ENCODE data around the gene ARHGAP28.

ARHGAP28 gene

DNA sequence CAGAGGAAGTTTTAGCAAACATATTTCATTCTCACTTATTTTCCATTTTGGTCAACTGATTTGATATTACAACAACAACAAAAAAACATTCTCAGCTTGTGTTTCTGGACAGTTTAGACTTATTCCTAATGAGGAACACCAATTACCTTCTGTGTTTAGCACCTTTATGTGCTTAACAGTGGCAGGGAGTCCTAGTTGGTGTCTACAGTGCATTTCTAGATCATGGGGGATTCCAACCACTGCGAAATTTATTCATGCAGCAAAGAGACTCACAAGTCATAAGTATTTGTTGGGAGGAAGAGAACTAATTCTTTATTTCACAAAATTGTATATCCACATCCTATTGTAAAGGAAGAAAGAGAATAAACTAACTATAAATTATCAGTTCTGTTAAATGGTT lies 4.2 kb downstream of the ARHGAP28 start:
- DNase-seq (ENCODE audit: low read depth): no peak

GRCh38 chr18:6734726-6735430 lies 5.4 kb downstream of the ARHGAP28 start:
- no peak for DNase-seq (ENCODE audit: low read depth)

DNA sequence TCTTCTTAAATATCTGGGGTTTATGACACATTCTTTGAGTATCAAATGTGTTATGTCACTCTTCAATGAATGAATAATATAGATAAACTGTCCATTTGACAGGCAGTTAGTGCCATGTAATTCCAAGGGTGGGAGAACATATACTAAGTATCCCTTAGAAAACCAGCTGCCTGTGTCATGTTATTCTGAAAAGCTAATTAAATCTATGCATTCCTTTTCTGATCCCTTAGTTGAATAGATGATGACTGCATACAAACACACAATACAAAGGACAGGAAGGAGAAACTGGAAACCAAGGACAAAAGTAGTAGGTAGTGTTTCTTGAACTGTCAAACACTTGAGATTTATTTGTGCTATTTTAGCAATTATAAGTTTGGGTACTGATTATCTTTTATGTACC lies 8.3 kb downstream of the ARHGAP28 start:
- no peak for DNase-seq (ENCODE audit: low read depth)

DNA sequence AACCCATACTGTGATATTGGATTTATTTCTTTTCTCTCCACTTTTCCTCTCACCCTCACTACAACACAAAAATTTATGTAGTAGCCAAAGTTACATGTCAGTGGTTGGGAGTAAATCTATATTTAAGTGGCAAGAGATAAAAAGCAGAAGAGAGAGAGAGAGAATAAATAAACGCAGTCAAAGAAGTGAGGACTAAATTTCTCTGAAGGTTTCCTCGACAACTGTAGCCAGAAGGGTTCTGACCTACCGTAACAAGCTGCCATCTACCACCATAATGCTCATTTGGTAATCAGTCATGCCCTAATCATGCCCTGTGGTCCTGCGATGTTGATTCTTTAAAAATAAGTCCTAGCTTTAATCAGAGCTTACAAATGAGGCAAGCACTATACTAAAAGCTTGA lies 9.1 kb downstream of the ARHGAP28 start:
- DNase-seq (ENCODE audit: low read depth): no peak

- peak; percentile 97 for DNase-seq (ENCODE audit: low read depth)
Observed at GRCh38 chr18:6741232-6741663, 11.7 kb downstream of the ARHGAP28 start.

DNA sequence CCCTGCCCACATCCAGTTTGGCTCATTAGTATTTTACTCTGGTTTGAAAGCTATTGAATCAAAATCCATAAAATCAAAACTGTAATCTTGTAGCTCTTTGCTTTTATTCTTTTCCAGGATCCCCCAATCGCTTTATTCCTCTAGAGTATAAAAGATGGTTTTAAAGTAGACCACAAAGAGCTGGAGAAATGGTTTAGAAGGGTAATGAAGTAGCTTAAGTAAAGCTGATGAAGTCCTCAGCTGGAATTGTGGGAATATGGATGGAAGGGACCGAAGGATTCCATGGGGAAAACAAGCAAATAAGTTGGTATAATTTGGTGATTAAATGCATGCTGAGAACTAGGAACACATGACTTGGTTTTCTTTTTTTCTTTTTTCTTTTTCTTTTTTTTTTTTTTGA lies 12.3 kb downstream of the ARHGAP28 start:
- no peak for DNase-seq (ENCODE audit: low read depth)

GRCh38 chr18:6743999-6744398 lies 14.5 kb downstream of the ARHGAP28 start:
- DNase-seq (ENCODE audit: low read depth): no peak

- DNase-seq (ENCODE audit: low read depth): peak; percentile 39
Observed at GRCh38 chr18:6744816-6745455, 15.4 kb downstream of the ARHGAP28 start.

- no peak for DNase-seq (ENCODE audit: low read depth)
Observed at GRCh38 chr18:6745504-6746031, 16.1 kb downstream of the ARHGAP28 start.

GRCh38 chr18:6746386-6746960 lies 17.0 kb downstream of the ARHGAP28 start:
- peak; percentile 66 for DNase-seq (ENCODE audit: low read depth)

GRCh38 chr18:6747646-6748045 lies 18.1 kb downstream of the ARHGAP28 start:
- DNase-seq (ENCODE audit: low read depth): peak; percentile 96

DNA sequence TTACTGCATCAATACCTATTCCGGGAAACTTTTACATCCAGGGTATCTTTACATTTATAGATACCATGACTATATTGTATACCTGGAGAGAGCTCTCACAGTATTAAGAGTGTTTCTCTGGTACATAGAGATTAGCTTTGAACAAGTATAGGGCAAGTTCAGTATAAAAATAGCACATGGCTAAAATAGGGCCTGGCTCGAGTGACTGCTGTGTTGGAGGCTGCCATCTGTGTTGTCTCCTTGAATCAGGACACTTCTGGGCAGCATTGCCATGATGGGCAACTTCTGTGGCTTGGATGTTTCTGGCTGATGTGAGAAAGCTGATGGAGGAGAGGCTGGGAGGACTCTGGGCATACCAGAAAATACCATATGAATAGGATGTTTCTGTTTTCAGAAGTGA lies 18.7 kb downstream of the ARHGAP28 start:
- DNase-seq (ENCODE audit: low read depth): no peak

DNA sequence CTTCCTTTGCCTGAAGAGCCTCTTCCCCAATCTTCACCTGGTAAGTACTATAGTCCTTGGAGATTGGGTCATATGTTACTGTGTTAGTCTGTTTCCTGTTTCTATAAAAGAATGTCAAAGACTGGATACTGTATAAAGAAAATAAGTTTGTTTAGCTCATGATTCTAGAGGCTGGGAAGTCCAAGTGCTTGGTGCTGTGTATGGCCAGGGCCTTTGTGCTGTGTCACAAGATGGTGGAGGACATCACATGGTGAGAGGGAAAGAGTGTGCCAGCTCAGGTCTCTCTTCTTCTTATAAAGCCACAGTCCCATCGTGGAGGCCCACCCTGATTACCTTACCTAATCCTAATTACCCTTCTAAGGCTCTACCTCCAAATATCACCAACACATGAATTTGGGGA lies 20.9 kb downstream of the ARHGAP28 start:
- DNase-seq (ENCODE audit: low read depth): no peak

- peak; percentile 29 for DNase-seq (ENCODE audit: low read depth)
Observed at GRCh38 chr18:6751222-6751621, 21.7 kb downstream of the ARHGAP28 start.

GRCh38 chr18:6752202-6752860 lies 22.8 kb downstream of the ARHGAP28 start:
- DNase-seq (ENCODE audit: low read depth): peak; percentile 71

GRCh38 chr18:6755107-6755506 lies 25.6 kb downstream of the ARHGAP28 start:
- no peak for DNase-seq (ENCODE audit: low read depth)

DNA sequence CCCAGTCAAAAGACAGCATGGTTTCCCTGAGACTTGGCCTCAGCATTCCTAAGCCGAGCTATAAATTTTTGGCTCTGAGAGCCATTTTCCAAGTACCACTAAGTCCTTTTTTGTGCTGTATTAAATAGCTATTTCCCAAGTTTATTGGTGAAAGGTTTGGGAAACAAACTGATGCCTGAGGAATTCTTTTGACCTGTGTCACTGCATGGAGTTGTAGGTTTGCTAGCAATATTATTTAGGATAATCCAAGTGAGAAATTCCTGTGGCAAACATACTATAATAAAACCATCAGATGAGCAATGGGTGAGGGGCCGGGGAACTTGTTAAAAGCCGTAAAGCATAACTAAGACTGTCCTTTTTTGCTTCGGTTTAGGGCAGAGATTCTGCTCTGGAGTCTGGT lies 28.4 kb downstream of the ARHGAP28 start:
- DNase-seq (ENCODE audit: low read depth): no peak

- DNase-seq (ENCODE audit: low read depth): no peak
Observed at GRCh38 chr18:6759579-6759978, 30.1 kb downstream of the ARHGAP28 start.

GRCh38 chr18:6763524-6763923 lies 34.0 kb downstream of the ARHGAP28 start:
- DNase-seq (ENCODE audit: low read depth): no peak

- no peak for DNase-seq (ENCODE audit: low read depth)
Observed at GRCh38 chr18:6764382-6764781, 34.9 kb downstream of the ARHGAP28 start.

DNA sequence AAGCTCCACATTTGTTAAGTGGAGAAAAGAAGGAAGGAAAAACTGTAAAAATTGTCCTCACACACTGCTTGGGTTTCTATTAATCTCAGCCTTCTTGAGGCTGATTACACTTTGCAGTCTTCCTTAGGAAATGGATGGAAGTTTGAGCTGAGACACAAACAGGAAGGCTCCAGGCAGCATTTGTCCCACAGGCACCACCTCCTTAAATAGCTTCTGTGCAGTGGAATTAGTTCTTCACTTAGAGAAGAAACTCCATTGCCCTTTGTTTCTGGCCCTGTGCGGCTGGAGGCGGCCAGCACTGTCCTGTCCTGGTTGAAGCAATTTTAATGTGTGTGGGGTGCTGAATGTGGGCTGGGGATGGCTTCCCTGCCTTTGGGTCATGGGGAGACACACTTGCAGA lies 44.3 kb downstream of the ARHGAP28 start:
- no peak for DNase-seq (ENCODE audit: low read depth)

DNA sequence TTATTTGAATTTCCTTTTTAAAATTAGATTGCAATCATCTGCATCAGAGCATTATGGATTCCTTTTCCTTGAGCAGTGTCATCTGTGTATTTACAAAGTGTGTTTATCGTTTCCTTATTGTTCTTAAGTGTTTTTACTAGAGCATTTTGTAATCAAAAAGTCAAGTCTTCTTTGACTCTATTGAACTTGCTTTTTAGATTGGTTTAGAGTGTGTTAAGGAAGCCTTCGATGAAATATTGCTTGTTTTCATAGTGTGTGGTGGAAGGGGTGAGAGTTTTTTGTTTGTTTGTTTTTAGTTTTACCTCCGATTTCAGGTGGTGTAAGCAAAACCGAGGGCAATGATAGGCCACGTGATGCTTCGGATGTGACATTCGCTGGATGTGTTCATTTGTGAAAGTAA lies 45.7 kb downstream of the ARHGAP28 start:
- no peak for DNase-seq (ENCODE audit: low read depth)

DNA sequence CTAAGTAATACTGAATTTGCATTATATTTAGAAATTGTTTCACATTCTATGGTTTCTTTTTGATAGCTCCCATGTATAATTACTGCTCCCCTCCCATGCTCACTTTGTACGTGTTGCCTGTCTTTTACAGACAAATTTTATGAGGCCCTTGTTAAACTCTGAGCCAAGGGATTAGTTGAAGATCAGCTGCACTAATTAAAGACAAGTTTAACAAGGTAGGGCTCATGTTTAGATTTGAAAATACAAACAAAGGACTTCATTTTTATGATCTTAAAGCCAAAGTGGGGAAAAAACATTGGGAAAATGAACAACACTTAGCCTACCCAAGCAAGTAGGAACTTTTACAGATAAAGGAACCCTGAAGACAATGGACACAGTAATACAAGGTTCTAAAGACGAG lies 46.2 kb downstream of the ARHGAP28 start:
- no peak for DNase-seq (ENCODE audit: low read depth)

Measured in iris pigment epithelial cell (primary cell).